GM19043 (cell line): ENCODE data around the gene SYT11.
A peak's percentile ranks its signal among the peaks of the same experiment; 100 is the strongest.
"Not testable (repeated sequence)": the region's sequence is repeated elsewhere in the genome, so short reads cannot be mapped to it uniquely, and the experiment has no call there.

ENCODE experiments used
- ATAC-seq: cut with Tn5 transposase; IDR thresholded peaks from one replicate; pipeline ENCODE4 v1.9.1; 2021; ENCODE audit warnings: low read depth; ENCODE audit not compliant: unreplicated experiment

The SYT11 gene

GRCh38 chr1:155859234-155859829, at the start of gene SYT11:
Gene SYT11, plus strand, starts transcription at chr1:155859567. Its CDS starts 195 bp downstream, at chr1:155859762.
- ATAC-seq = peak; percentile 62

GRCh38 chr1:155812878-155813277, 46.5 kb upstream of the SYT11 start:
- no peak for ATAC-seq

- no peak for ATAC-seq
Observed at GRCh38 chr1:155813672-155814071, 45.7 kb upstream of the SYT11 start.

GRCh38 chr1:155816351-155816750, 43.0 kb upstream of the SYT11 start:
- ATAC-seq = no peak

- no peak for ATAC-seq
Observed at GRCh38 chr1:155827450-155827849, 31.9 kb upstream of the SYT11 start.

GRCh38 chr1:155831279-155831976, 27.9 kb upstream of the SYT11 start:
- ATAC-seq = no peak

GRCh38 chr1:155833665-155834295, 25.6 kb upstream of the SYT11 start:
- no peak for ATAC-seq

- no peak for ATAC-seq
Observed at GRCh38 chr1:155834296-155834926, 25.0 kb upstream of the SYT11 start.

- ATAC-seq = not testable (repeated sequence)
Observed at GRCh38 chr1:155834927-155835399, 24.4 kb upstream of the SYT11 start.

- no peak for ATAC-seq
Observed at GRCh38 chr1:155835548-155835947, 23.8 kb upstream of the SYT11 start.

GRCh38 chr1:155840386-155840785, 19.0 kb upstream of the SYT11 start:
- no peak for ATAC-seq

- no peak for ATAC-seq
Observed at GRCh38 chr1:155844860-155845421, 14.4 kb upstream of the SYT11 start.

- ATAC-seq = no peak
Observed at GRCh38 chr1:155847823-155848529, 11.4 kb upstream of the SYT11 start.

GRCh38 chr1:155850345-155850744, 9.0 kb upstream of the SYT11 start:
- ATAC-seq = no peak

GRCh38 chr1:155856257-155856974, 3.0 kb upstream of the SYT11 start:
- no peak for ATAC-seq

GRCh38 chr1:155856975-155857930, 2.1 kb upstream of the SYT11 start, which contains the start of gene GON4L:
Gene GON4L, minus strand, starts transcription at chr1:155857214. Its CDS starts 3,434 bp downstream, at chr1:155853780.
- peak; percentile 37 for ATAC-seq

GRCh38 chr1:155858800-155859233, 550 bp upstream of the SYT11 start:
- ATAC-seq = no peak
